NCI-H446 treated with DMSO at 0.1 percent for 48 hours (cell line): ENCODE results near the gene CCT7.

Experiments
- DNase-seq: peaks from one replicate; lab custom pipeline; 2025; lab: John Stamatoyannopoulos, UW

The CCT7 gene

GRCh38 chr2:73294239-73294638 is 60.1 kb downstream of the CCT7 start:
- DNase-seq, result no peak

GRCh38 chr2:73295751-73296400 is 61.8 kb downstream of the CCT7 start:
- peak; percentile 72 for DNase-seq

DNA sequence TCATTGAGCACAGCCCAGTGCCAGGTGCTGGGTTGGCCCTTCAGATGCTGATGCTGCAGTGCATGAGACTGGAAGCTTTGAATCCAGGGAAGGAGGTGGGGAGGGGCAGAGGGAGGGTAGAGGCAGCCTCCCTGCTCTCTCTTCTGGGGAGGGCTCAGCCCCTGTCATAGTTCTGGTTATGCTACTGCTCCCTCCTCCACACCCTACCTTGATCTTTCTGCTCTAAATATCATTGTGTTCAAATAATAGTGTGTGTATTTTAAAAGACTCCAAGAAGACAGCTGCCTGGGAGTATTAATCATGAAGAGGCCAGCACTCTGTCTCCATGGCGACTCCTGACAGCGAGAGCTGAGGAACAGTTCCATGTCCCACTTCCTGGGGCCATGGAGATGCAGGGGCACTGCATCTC is 63.0 kb downstream of the CCT7 start:
- DNase-seq, result no peak

DNA sequence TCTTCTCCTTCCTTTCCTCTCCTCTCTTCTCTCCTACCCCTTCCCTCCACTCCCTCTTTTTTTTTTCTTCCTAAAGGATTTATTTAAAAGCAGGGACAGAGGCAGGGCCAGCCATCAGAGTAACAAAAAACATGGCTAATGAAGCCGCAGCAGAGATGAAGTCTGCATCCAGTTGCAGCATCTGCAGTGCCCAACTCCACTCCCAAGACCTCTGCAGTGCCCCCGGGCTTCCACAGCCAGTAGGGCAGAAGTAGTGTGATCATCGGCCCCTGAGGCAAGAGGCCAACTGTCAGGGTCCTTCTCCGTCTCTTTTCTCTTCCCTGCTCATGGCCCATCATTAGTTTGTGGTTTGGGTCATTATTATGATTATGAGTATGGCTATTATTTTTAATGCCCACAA is 63.5 kb downstream of the CCT7 start:
- no peak for DNase-seq

DNA sequence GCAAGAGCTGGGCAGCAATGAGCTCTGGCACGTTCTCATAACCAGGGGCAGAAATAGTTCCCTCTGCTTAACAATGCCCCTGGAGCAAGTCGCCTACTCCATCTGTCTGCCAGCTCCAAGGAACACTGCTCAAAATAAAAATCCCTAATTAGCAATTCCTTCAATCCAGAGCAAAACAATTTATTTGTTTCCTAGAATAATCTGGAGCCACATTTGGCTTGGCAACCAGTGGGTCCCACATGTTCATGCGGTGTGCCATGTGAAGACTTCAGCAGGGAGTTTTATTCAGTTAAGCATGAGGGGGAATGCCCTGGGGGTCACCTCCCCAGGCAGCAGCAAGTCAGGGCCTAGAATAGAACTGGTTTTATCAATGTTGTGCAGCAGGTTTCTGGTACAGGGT is 66.8 kb downstream of the CCT7 start:
- DNase-seq, result no peak

DNA sequence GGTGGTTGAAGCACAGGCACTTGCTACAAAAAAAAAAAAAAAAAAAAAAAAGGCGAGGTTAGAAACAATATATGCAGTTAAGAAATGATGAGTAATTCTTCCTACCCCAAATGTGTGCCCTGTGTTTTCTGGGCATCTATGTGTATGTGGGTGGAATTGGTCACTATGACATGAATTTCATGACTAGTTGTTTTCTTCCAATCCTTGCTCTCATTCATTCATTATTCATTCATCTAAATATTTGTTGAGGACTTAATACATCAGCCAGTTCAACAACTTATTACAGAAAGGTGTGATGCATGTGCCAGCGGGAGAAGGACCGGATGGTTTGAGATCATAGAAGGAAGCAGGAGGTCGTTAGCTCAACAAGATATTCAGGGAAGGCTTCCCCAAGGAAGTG is 67.5 kb downstream of the CCT7 start:
- no peak for DNase-seq
